HCT116 (cell line): ENCODE results near the gene BPIFB3.

Source experiments
- CBX3 ChIP-seq: IDR thresholded peaks from 2 replicates; pipeline ENCODE4 v1.6.1; 2012; ENCODE audit warnings: low read depth
- CTCF ChIP-seq, 3 experiments: fragments of 200-600 bp in 1 of 3; sonication (generic) in 1 of 3; IDR thresholded peaks in 2 of 3; conservative IDR thresholded peaks in 1 of 3; 2 replicates each; pipeline ENCODE4 v1.5.1; 2012 to 2017; ENCODE audit warnings: low read depth in 2 of 3, low read length in 2 of 3, antibody characterized with exemption in 1 of 3, borderline replicate concordance in 1 of 3, control low read depth in 1 of 3, mild to moderate bottlenecking in 1 of 3, mixed read lengths in 1 of 3, mixed run types in 1 of 3, moderate library complexity in 1 of 3; ENCODE audit not compliant: insufficient read depth in 1 of 3
- EZH2 ChIP-seq: fragments of 200-600 bp; sonication (generic); IDR thresholded peaks from 2 replicates; pipeline ENCODE4 v1.6.1; 2017; ENCODE audit warnings: antibody characterized with exemption, mixed run types
- EZH2phosphoT487 ChIP-seq: fragments of 200-600 bp; IDR thresholded peaks from 2 replicates; pipeline ENCODE4 v1.6.1; 2018; ENCODE audit warnings: antibody characterized with exemption, borderline replicate concordance
- POLR2A ChIP-seq: IDR thresholded peaks from 2 replicates; pipeline ENCODE4 v1.7.0; 2011; ENCODE audit warnings: borderline replicate concordance; ENCODE audit not compliant: insufficient read depth, insufficient read length; ENCODE audit errors: extremely low read depth
- SP1 ChIP-seq: IDR thresholded peaks from 2 replicates; pipeline ENCODE4 v1.6.1; 2012; ENCODE audit warnings: low read depth
- ZFX ChIP-seq: fragments of 450-650 bp; IDR thresholded peaks from 2 replicates; pipeline ENCODE4 v1.6.1; 2017

GRCh38 chr20:33091693-33092092, 38.0 kb downstream of the BPIFB3 start:
- no peak for TF ChIP-seq POLR2A
- no peak for TF ChIP-seq CTCF (IDR thresholded peaks at IDR 0.05 in 2 of 3, conservative IDR thresholded peaks at IDR 0.05 in 1 of 3; ENCODE audit: borderline replicate concordance in 1 of 3, insufficient read depth in 1 of 3, low read depth in 2 of 3, low read length in 2 of 3)
- TF ChIP-seq SP1: no peak
- no peak for TF ChIP-seq EZH2phosphoT487
- TF ChIP-seq EZH2: no peak
- TF ChIP-seq ZFX: no peak
- TF ChIP-seq CBX3: no peak
